HG02981 (cell line): ENCODE results near the gene ZBTB17.
A peak's percentile ranks its signal among the peaks of the same experiment; 100 is the strongest.
"Not testable (repeated sequence)": the region's sequence is repeated elsewhere in the genome, so short reads cannot be mapped to it uniquely, and the experiment has no call there.

Experiments
- ATAC-seq: cut with Tn5 transposase; IDR thresholded peaks from one replicate; pipeline ENCODE4 v1.9.1; 2021; ENCODE audit warnings: mild to moderate bottlenecking, moderate library complexity; ENCODE audit not compliant: unreplicated experiment

Gene ZBTB17

GRCh38 chr1:15975805-15976680, at the start of gene ZBTB17:
ZBTB17 (minus strand) TSS chr1:15976101; CDS start chr1:15948495, 27,606 bp downstream.
- ATAC-seq: peak; percentile 76

GRCh38 chr1:16023050-16023653, 47.3 kb upstream of the ZBTB17 start:
- ATAC-seq: no peak

GRCh38 chr1:16022393-16022792, 46.5 kb upstream of the ZBTB17 start:
- ATAC-seq: no peak

GRCh38 chr1:16021681-16022080, 45.8 kb upstream of the ZBTB17 start, which contains the start of gene CLCNKA:
CLCNKA (plus strand) TSS chr1:16022036; CDS start chr1:16022620, 584 bp downstream.
- no peak for ATAC-seq

GRCh38 chr1:16020878-16021277, 45.0 kb upstream of the ZBTB17 start:
- not testable (repeated sequence) for ATAC-seq

GRCh38 chr1:16020325-16020724, 44.4 kb upstream of the ZBTB17 start:
- ATAC-seq: no peak

GRCh38 chr1:16019644-16020277, 43.9 kb upstream of the ZBTB17 start:
- no peak for ATAC-seq

GRCh38 chr1:16018749-16019643, 43.1 kb upstream of the ZBTB17 start:
- ATAC-seq: no peak

- no peak for ATAC-seq
These were observed 42.4 kb upstream of the ZBTB17 start for GRCh38 chr1:16018308-16018707.

GRCh38 chr1:16017461-16018303, 41.8 kb upstream of the ZBTB17 start, which contains the start of gene HSPB7:
HSPB7 (minus strand) TSS chr1:16018043; CDS start chr1:16017963, 80 bp downstream.
- no peak for ATAC-seq

- ATAC-seq: no peak
These were observed 41.2 kb upstream of the ZBTB17 start for GRCh38 chr1:16017076-16017460.

GRCh38 chr1:16015960-16016901, 40.3 kb upstream of the ZBTB17 start:
- no peak for ATAC-seq

- no peak for ATAC-seq
These were observed 39.6 kb upstream of the ZBTB17 start for GRCh38 chr1:16015491-16015890.

GRCh38 chr1:16014509-16015482, 38.9 kb upstream of the ZBTB17 start:
- ATAC-seq: no peak

GRCh38 chr1:16013908-16014258, 38.0 kb upstream of the ZBTB17 start:
- ATAC-seq: no peak

- ATAC-seq: no peak
These were observed 37.5 kb upstream of the ZBTB17 start for GRCh38 chr1:16013220-16013907.
